IMR-90 (cell line): ENCODE measurements around the gene KRTAP10-5. TPM values are rescaled to one million over a fixed set of nuclear protein-coding genes. Genes with fewer than 3 reads are reported as not detected.

Experiments used
- ATAC-seq: fragments of 200-7000 bp; cut with Tn5 transposase; 2 replicates; pipeline ENCODE4 v1.9.1; 2020; ENCODE audit warnings: low read depth, mild to moderate bottlenecking, moderate library complexity
- BruUV-seq: library from RNA; stranded (reverse); fragments of 400-500 nt; replicated peaks from 2 replicates; lab custom pipeline; 2021; lab: Mats Ljungman, UMichigan
- CTCF ChIA-PET: fragments of 300-600 bp; formaldehyde crosslinking; extraction: SDS; loops from one replicate; lab custom pipeline; 2021; ENCODE audit warnings: antibody characterized with exemption; lab: Yijun Ruan, JAX
- POLR2A ChIA-PET: fragments of 300-600 bp; sonication (Branson Sonifier 250); formaldehyde crosslinking; loops from one replicate; lab custom pipeline; 2022; ENCODE audit warnings: antibody characterized with exemption; ENCODE audit not compliant: unreplicated experiment; lab: Charles Lee
- DNase-seq: peaks from one replicate; pipeline ENCODE4 v3.0.0; 2013
- H2AFZ ChIP-seq: replicated peaks from 2 replicates; pipeline ENCODE3; 2013; ENCODE audit warnings: low read length, mild to moderate bottlenecking; ENCODE audit not compliant: poor library complexity
- H2AK5ac ChIP-seq: 2 replicates; pipeline ENCODE4 v1.6.1; 2013; ENCODE audit warnings: low read depth, low read length, inconsistent platforms
- H2AK9ac ChIP-seq: replicated peaks from 2 replicates; pipeline ENCODE3; 2013; ENCODE audit warnings: mild to moderate bottlenecking, low read depth, low read length, moderate library complexity; ENCODE audit not compliant: poor library complexity
- H2BK120ac ChIP-seq: 2 replicates; pipeline ENCODE4 v1.6.1; 2013; ENCODE audit warnings: low read depth, low read length, inconsistent platforms
- H2BK15ac ChIP-seq: 3 replicates; pipeline ENCODE4 v1.6.1; 2013; ENCODE audit warnings: low read depth, low read length, inconsistent platforms
- H2BK20ac ChIP-seq: 2 replicates; pipeline ENCODE4 v1.6.1; 2013; ENCODE audit warnings: low read depth, mild to moderate bottlenecking, inconsistent platforms, low read length, moderate library complexity
- H2BK5ac ChIP-seq: 2 replicates; pipeline ENCODE4 v1.6.1; 2013; ENCODE audit warnings: mild to moderate bottlenecking, low read depth, low read length, inconsistent platforms; ENCODE audit not compliant: poor library complexity, severe bottlenecking
- H3K14ac ChIP-seq: replicated peaks from 2 replicates; pipeline ENCODE4 v1.6.1; 2013; ENCODE audit warnings: low read depth, low read length, inconsistent platforms
- H3K18ac ChIP-seq: 2 replicates; pipeline ENCODE4 v1.6.1; 2013; ENCODE audit warnings: low read depth, low read length, control low read depth
- H3K23ac ChIP-seq: 2 replicates; pipeline ENCODE4 v1.6.1; 2013; ENCODE audit warnings: low read depth, low read length, inconsistent platforms
- H3K27ac ChIP-seq: 2 replicates; pipeline ENCODE4 v1.5.1; 2013; ENCODE audit warnings: mild to moderate bottlenecking, control low read depth, low read length; ENCODE audit not compliant: insufficient read depth
- H3K27me3 ChIP-seq: 2 replicates; pipeline ENCODE4 v1.6.1; 2013; ENCODE audit warnings: low read length; ENCODE audit not compliant: control insufficient read depth, insufficient read depth
- H3K36me3 ChIP-seq: 2 replicates; pipeline ENCODE4 v1.6.1; 2013; ENCODE audit warnings: low read length, mixed read lengths; ENCODE audit not compliant: control insufficient read depth, insufficient read depth
- H3K4ac ChIP-seq: 2 replicates; pipeline ENCODE4 v1.6.1; 2013; ENCODE audit warnings: low read depth, low read length, inconsistent platforms
- H3K4me1 ChIP-seq: 2 replicates; pipeline ENCODE4 v1.6.1; 2013; ENCODE audit warnings: low read length, mixed read lengths; ENCODE audit not compliant: control insufficient read depth, insufficient read depth
- H3K4me2 ChIP-seq: 2 replicates; pipeline ENCODE4 v1.6.1; 2013; ENCODE audit warnings: low read depth, mild to moderate bottlenecking, control low read depth, low read length, moderate library complexity
- H3K4me3 ChIP-seq: 2 replicates; pipeline ENCODE4 v1.5.1; 2013; ENCODE audit warnings: low read depth, mild to moderate bottlenecking, control low read depth, low read length, moderate library complexity; ENCODE audit not compliant: insufficient read depth
- H3K56ac ChIP-seq: 2 replicates; pipeline ENCODE4 v1.6.1; 2013; ENCODE audit warnings: low read length, inconsistent platforms; ENCODE audit not compliant: insufficient read depth; ENCODE audit errors: extremely low read depth
- H3K79me1 ChIP-seq, 2 experiments: 2 replicates each; pipeline ENCODE4 v1.6.1; 2013; ENCODE audit warnings: low read length in 2 of 2, inconsistent platforms in 1 of 2, low read depth in 1 of 2
- H3K9ac ChIP-seq: 2 replicates; pipeline ENCODE4 v1.6.1; 2013; ENCODE audit warnings: low read depth, low read length, control low read depth
- H3K9me1 ChIP-seq: 2 replicates; pipeline ENCODE4 v1.6.1; 2013; ENCODE audit warnings: low read length, inconsistent platforms; ENCODE audit not compliant: insufficient read depth
- H3K9me3 ChIP-seq: 2 replicates; pipeline ENCODE4 v1.6.1; 2013; ENCODE audit warnings: low read length; ENCODE audit not compliant: control insufficient read depth, insufficient read depth
- H4K20me1 ChIP-seq: 2 replicates; pipeline ENCODE4 v1.6.1; 2013; ENCODE audit warnings: low read length, inconsistent platforms; ENCODE audit not compliant: insufficient read depth
- H4K5ac ChIP-seq: 2 replicates; pipeline ENCODE4 v1.6.1; 2013; ENCODE audit warnings: mild to moderate bottlenecking, low read depth, low read length, control low read depth
- H4K8ac ChIP-seq, 2 experiments: 2 replicates each; pipeline ENCODE4 v1.6.1; 2013; ENCODE audit warnings: low read depth in 2 of 2, low read length in 2 of 2, control low read depth in 1 of 2, inconsistent platforms in 1 of 2
- H4K91ac ChIP-seq: 2 replicates; pipeline ENCODE4 v1.6.1; 2013; ENCODE audit warnings: low read depth, low read length, inconsistent platforms; ENCODE audit not compliant: insufficient read depth
- BHLHE40 ChIP-seq: fragments of 150-350 bp; IDR thresholded peaks from 2 replicates; pipeline ENCODE4 v1.6.1; 2016; ENCODE audit warnings: mild to moderate bottlenecking, low read depth, low read length
- CHD1 ChIP-seq: IDR thresholded peaks from 2 replicates; pipeline ENCODE4 v1.6.1; 2012; ENCODE audit warnings: low read depth, low read length, improper control_type of control experiment
- MXI1 ChIP-seq: IDR thresholded peaks from 2 replicates; pipeline ENCODE4 v1.6.1; 2012; ENCODE audit warnings: low read depth, mild to moderate bottlenecking, low read length, moderate library complexity, borderline replicate concordance
- WGBS, 2 experiments: methylation state at CpG; one replicate each; pipeline versions ENCODE4 v1.1.5 to v1.1.7; 2013; ENCODE audit warnings: missing lambda C conversion rate in 2 of 2; ENCODE audit not compliant: insufficient read length in 1 of 2; ENCODE audit errors: extremely low coverage in 2 of 2; 5-methylcytosine and 5-hydroxymethylcytosine counted together
- dilution Hi-C: fragments of 300-500 bp; cut with HindIII; formaldehyde crosslinking; loops from one replicate; pipeline ENCODE4 v1.14.3; 2018; ENCODE audit warnings: low sequenced_read_pairs; ENCODE audit not compliant: unreplicated experiment
- in situ Hi-C: fragments of 300-500 bp; cut with MboI; formaldehyde crosslinking; loops from 3 replicates; pipeline ENCODE4 v1.14.3; 2019; ENCODE audit warnings: low sequenced_read_pairs, inconsistent platforms, mixed read lengths
- intact Hi-C: fragments of 100-400 bp; cut with micrococcal nuclease; formaldehyde crosslinking; loops from 2 replicates; pipeline ENCODE4 v1.10.0; 2022
- polyA plus RNA-seq, 3 experiments: library from polyadenylated mRNA; depleted of rRNA; stranded (reverse); fragments of >200 nt; gene quantifications; 2 replicates each; pipeline ENCODE4 v1.2.3, GENCODE V29; 2012; ENCODE audit warnings: low replicate concordance in 1 of 3
- total RNA-seq: library from RNA; depleted of rRNA; stranded (reverse); fragments of >200 nt; gene quantifications from 2 replicates; pipeline ENCODE4 v1.2.3, GENCODE V29; 2012
- TF ChIP-seq, protein P1 (sequence below): fragments of 150-350 bp; IDR thresholded peaks from 2 replicates; pipeline ENCODE4 v1.6.1; 2017; ENCODE audit warnings: mild to moderate bottlenecking, antibody characterized with exemption, low read length, low read depth

The KRTAP10-5 gene
- total and polyA plus RNA-seq, 2 of the 4 experiments (the other 2 are of a cell fraction): not detected

GRCh38 chr21:44593598-44594405 is 13.4 kb upstream of the KRTAP10-5 start:
- no peak overlapping the region for H3K27ac ChIP-seq
- H3K23ac ChIP-seq: no peak overlapping the region
- H2AFZ ChIP-seq: peak overlapping the region; percentile 8
- no peak overlapping the region for H2BK5ac ChIP-seq
- H3K4me3 ChIP-seq: no peak overlapping the region
- H4K8ac ChIP-seq: no peak overlapping the region
- H3K4me2 ChIP-seq: no peak overlapping the region
- ChIA-PET CTCF (no interaction called here), POLR2A (no interaction called here)
- intact Hi-C loops: no loop called here
- H3K79me1 ChIP-seq: no peaks in the 10 kb centered on the region
- no peak overlapping the region for H2BK15ac ChIP-seq
- no peaks in the 10 kb centered on the region for H3K36me3 ChIP-seq
- H3K18ac ChIP-seq: no peak overlapping the region
- in situ Hi-C loops: no loop called here
- no TSS peak for BruUV-seq
- dilution Hi-C loops: no loop called here
- no peaks in the 10 kb centered on the region for H3K4me1 ChIP-seq
- no peak overlapping the region for H2AK9ac ChIP-seq
- no peaks in the 10 kb centered on the region for H3K9me3 ChIP-seq
- H4K20me1 ChIP-seq: no peaks in the 10 kb centered on the region
- H4K5ac ChIP-seq: no peak overlapping the region
- no peak overlapping the region for H3K4ac ChIP-seq
- no peak overlapping the region for H2AK5ac ChIP-seq
- peak; percentile 73 for ATAC-seq
- 78% methylated on average over 4 of the region's 20 CpGs; no CpG with 5 or more reads in 1 of the 2 experiments for WGBS, 2 experiments
- H3K9ac ChIP-seq: no peak overlapping the region
- no peak overlapping the region for H2BK20ac ChIP-seq
- peaks cover 4% of the 10 kb centered on the region; the same call in 1 of the 2 replicates for H3K27me3 ChIP-seq
- H3K56ac ChIP-seq: no peak overlapping the region
- H3K9me1 ChIP-seq: no peaks in the 10 kb centered on the region
- no peak overlapping the region for H4K91ac ChIP-seq
- TF ChIP-seq BHLHE40 (no peak), CHD1 (no peak), MXI1 (no peak)
- TF ChIP-seq, protein P1, sequence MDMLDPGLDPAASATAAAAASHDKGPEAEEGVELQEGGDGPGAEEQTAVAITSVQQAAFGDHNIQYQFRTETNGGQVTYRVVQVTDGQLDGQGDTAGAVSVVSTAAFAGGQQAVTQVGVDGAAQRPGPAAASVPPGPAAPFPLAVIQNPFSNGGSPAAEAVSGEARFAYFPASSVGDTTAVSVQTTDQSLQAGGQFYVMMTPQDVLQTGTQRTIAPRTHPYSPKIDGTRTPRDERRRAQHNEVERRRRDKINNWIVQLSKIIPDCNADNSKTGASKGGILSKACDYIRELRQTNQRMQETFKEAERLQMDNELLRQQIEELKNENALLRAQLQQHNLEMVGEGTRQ: no peak
- DNase-seq: peak; percentile 12
- H2BK120ac ChIP-seq: no peak overlapping the region
- no peak overlapping the region for H3K14ac ChIP-seq
